H1 (cell line): ENCODE data around the gene ANXA7. TPM values are rescaled to one million over a fixed set of nuclear protein-coding genes. Genes with fewer than 3 reads are reported as not detected.

ENCODE experiments used
- CTCF ChIA-PET: fragments of 300-600 bp; sonication (Branson Sonifier 250); formaldehyde crosslinking; loops from one replicate; lab custom pipeline; 2021; ENCODE audit not compliant: partially characterized antibody; lab: Charles Lee
- POLR2A ChIA-PET: fragments of 300-600 bp; sonication (Branson Sonifier 250); formaldehyde crosslinking; loops from one replicate; lab custom pipeline; 2021; ENCODE audit warnings: inconsistent platforms; ENCODE audit not compliant: partially characterized antibody; lab: Charles Lee
- DNase-seq, 2 experiments: peaks; one replicate each; pipeline versions ENCODE4 v3.0.0 to v3.0.0-alpha.2; 2010 to 2022; ENCODE audit warnings: low spot score in 2 of 2, low read depth in 1 of 2, mixed read lengths in 1 of 2
- FAIRE-seq: peaks from 2 replicates; lab custom pipeline; 2011; peaks lifted over from hg19 to GRCh38; lab: Jason Lieb, UNC
- H2AFZ ChIP-seq: 2 replicates; pipeline ENCODE4 v1.8.1; 2012; ENCODE audit warnings: low read length, inconsistent platforms
- H2AK5ac ChIP-seq: 2 replicates; pipeline ENCODE4 v1.6.1; 2013; ENCODE audit warnings: low read depth, low read length
- H2BK120ac ChIP-seq: replicated peaks from 2 replicates; pipeline ENCODE3; 2013; ENCODE audit warnings: low read depth, low read length, inconsistent platforms
- H2BK12ac ChIP-seq: 2 replicates; pipeline ENCODE4 v1.6.1; 2013; ENCODE audit warnings: low read depth, low read length
- H2BK15ac ChIP-seq: 2 replicates; pipeline ENCODE4 v1.6.1; 2013; ENCODE audit warnings: low read length
- H2BK20ac ChIP-seq: 2 replicates; pipeline ENCODE4 v1.6.1; 2013; ENCODE audit warnings: low read length
- H2BK5ac ChIP-seq: 2 replicates; pipeline ENCODE4 v1.6.1; 2013; ENCODE audit warnings: low read depth, low read length
- H3K14ac ChIP-seq: 2 replicates; pipeline ENCODE4 v1.6.1; 2013; ENCODE audit warnings: inconsistent platforms; ENCODE audit not compliant: insufficient read length
- H3K18ac ChIP-seq: 2 replicates; pipeline ENCODE4 v1.6.1; 2013; ENCODE audit warnings: low read length; ENCODE audit errors: extremely low read depth
- H3K23ac ChIP-seq: 2 replicates; pipeline ENCODE4 v1.6.1; 2013; ENCODE audit warnings: inconsistent platforms; ENCODE audit not compliant: insufficient read length
- H3K23me2 ChIP-seq: 2 replicates; pipeline ENCODE4 v1.6.1; 2013; ENCODE audit warnings: low read depth, low read length
- H3K27ac ChIP-seq: 2 replicates; pipeline ENCODE4 v1.6.1; 2011; ENCODE audit warnings: low read depth, low read length, inconsistent platforms
- H3K27me3 ChIP-seq, 4 experiments: replicated peaks in 1 of 4; 1 replicate in 1 of 4; 2 replicates in 3 of 4; pipeline versions ENCODE4 v1.6.1 to v1.8.1; 2011 to 2013; ENCODE audit warnings: low read length in 3 of 4, mild to moderate bottlenecking in 3 of 4, inconsistent platforms in 2 of 4, mixed read lengths in 2 of 4, moderate library complexity in 1 of 4; ENCODE audit not compliant: control insufficient read depth in 3 of 4, insufficient read depth in 3 of 4; ENCODE audit errors: extremely low read depth in 1 of 4
- H3K36me3 ChIP-seq, 4 experiments: 2 replicates each; pipeline versions ENCODE4 v1.6.1 to v1.8.1; 2011 to 2013; ENCODE audit warnings: mild to moderate bottlenecking in 4 of 4, low read length in 3 of 4, moderate library complexity in 2 of 4, control low read depth in 1 of 4, inconsistent platforms in 1 of 4; ENCODE audit not compliant: insufficient read depth in 4 of 4, control insufficient read depth in 2 of 4
- H3K4ac ChIP-seq: replicated peaks from 2 replicates; pipeline ENCODE3; 2013; ENCODE audit warnings: low read length, low read depth, mixed read lengths, inconsistent platforms; ENCODE audit not compliant: insufficient read length
- H3K4me1 ChIP-seq, 4 experiments: replicated peaks in 1 of 4; 1 replicate in 1 of 4; 2 replicates in 3 of 4; pipeline versions ENCODE4 v1.6.1 to v1.8.1; 2011 to 2013; ENCODE audit warnings: low read length in 3 of 4, inconsistent platforms in 2 of 4, mixed read lengths in 1 of 4; ENCODE audit not compliant: insufficient read depth in 4 of 4, control insufficient read depth in 3 of 4
- H3K4me2 ChIP-seq, 2 experiments: 2 replicates each; pipeline versions ENCODE4 v1.6.1 to v1.8.1; 2011 to 2013; ENCODE audit warnings: low read depth in 2 of 2, low read length in 2 of 2, control low read depth in 1 of 2, inconsistent platforms in 1 of 2, mild to moderate bottlenecking in 1 of 2; ENCODE audit not compliant: insufficient read depth in 1 of 2
- H3K4me3 ChIP-seq, 4 experiments: fragments of 200-600, 300-600 bp in 1 of 4; sonication (generic), shearing (Covaris generic), sonication (Bioruptor Twin) in 1 of 4; 2 replicates each; pipeline versions ENCODE4 v1.5.1 to v1.8.1; 2011 to 2016; ENCODE audit warnings: low read length in 4 of 4, low read depth in 3 of 4, control low read depth in 2 of 4, inconsistent platforms in 2 of 4, mild to moderate bottlenecking in 2 of 4, mixed read lengths in 1 of 4, moderate library complexity in 1 of 4; ENCODE audit not compliant: insufficient read depth in 2 of 4; ENCODE audit errors: extremely low read depth in 1 of 4
- H3K56ac ChIP-seq: replicated peaks from 2 replicates; pipeline ENCODE3; 2013; ENCODE audit warnings: low read depth, mild to moderate bottlenecking, mixed read lengths, low read length, inconsistent platforms; ENCODE audit not compliant: insufficient read length
- H3K79me1 ChIP-seq: 2 replicates; pipeline ENCODE4 v1.6.1; 2013; ENCODE audit warnings: low read depth, low read length, control low read depth
- H3K79me2 ChIP-seq, 2 experiments: 2 replicates each; pipeline versions ENCODE4 v1.6.1 to v1.8.1; 2012 to 2013; ENCODE audit warnings: low read length in 2 of 2, mild to moderate bottlenecking in 2 of 2, inconsistent platforms in 1 of 2; ENCODE audit not compliant: insufficient read depth in 2 of 2, control insufficient read depth in 1 of 2
- H3K9ac ChIP-seq, 4 experiments: replicated peaks in 1 of 4; 1 replicate in 1 of 4; 2 replicates in 3 of 4; pipeline versions ENCODE4 v1.6.1 to v1.8.1; 2011 to 2013; ENCODE audit warnings: low read depth in 3 of 4, low read length in 3 of 4, control low read depth in 2 of 4, mild to moderate bottlenecking in 2 of 4, moderate library complexity in 2 of 4, inconsistent platforms in 1 of 4; ENCODE audit errors: extremely low read depth in 1 of 4
- H3K9me3 ChIP-seq, 2 experiments: 2 replicates each; pipeline versions ENCODE4 v1.6.1 to v1.8.1; 2012 to 2013; ENCODE audit warnings: mild to moderate bottlenecking in 2 of 2, moderate library complexity in 2 of 2, control low read depth in 1 of 2, inconsistent platforms in 1 of 2, low read depth in 1 of 2, low read length in 1 of 2, mixed read lengths in 1 of 2; ENCODE audit not compliant: insufficient read depth in 2 of 2
- H4K20me1 ChIP-seq, 2 experiments: replicated peaks in 1 of 2; 2 replicates each; pipeline versions ENCODE3 to v1.8.1; 2011 to 2013; ENCODE audit warnings: inconsistent platforms in 2 of 2, low read length in 2 of 2, mild to moderate bottlenecking in 1 of 2; ENCODE audit not compliant: insufficient read depth in 2 of 2, control insufficient read depth in 1 of 2
- H4K5ac ChIP-seq: 2 replicates; pipeline ENCODE4 v1.6.1; 2013; ENCODE audit warnings: low read length, low read depth, mixed read lengths, inconsistent platforms; ENCODE audit not compliant: insufficient read length
- H4K8ac ChIP-seq: 2 replicates; pipeline ENCODE4 v1.8.0; 2013; ENCODE audit warnings: mild to moderate bottlenecking, moderate library complexity, low read length, inconsistent platforms; ENCODE audit not compliant: insufficient read depth; ENCODE audit errors: extremely low read depth
- H4K91ac ChIP-seq: replicated peaks from 2 replicates; pipeline ENCODE3; 2013; ENCODE audit warnings: low read length, mixed read lengths, inconsistent platforms; ENCODE audit not compliant: insufficient read length
- BRCA1 ChIP-seq: IDR thresholded peaks from 2 replicates; pipeline ENCODE4 v1.6.1; 2012; ENCODE audit warnings: low read depth, low read length, improper control_type of control experiment
- CBX5 ChIP-seq: fragments of 300-800, 300-1000 bp; sonication (generic); IDR thresholded peaks from 2 replicates; pipeline ENCODE4 v1.7.1; 2016; ENCODE audit warnings: antibody characterized with exemption, low read length, low read depth
- CREB1 ChIP-seq: IDR thresholded peaks from 2 replicates; pipeline ENCODE4 v1.6.1; 2012; ENCODE audit warnings: inconsistent platforms
- EZH2 ChIP-seq: fragments of 200-600 bp; sonication (generic); IDR thresholded peaks from 2 replicates; pipeline ENCODE4 v1.7.1; 2012; ENCODE audit warnings: low read depth, mild to moderate bottlenecking, moderate library complexity, low read length, inconsistent platforms; ENCODE audit not compliant: severe bottlenecking
- FOSL1 ChIP-seq: IDR thresholded peaks from 2 replicates; pipeline ENCODE4 v1.6.1; 2011; ENCODE audit warnings: mild to moderate bottlenecking, low read depth, low read length, moderate library complexity; ENCODE audit not compliant: insufficient read depth
- JUN ChIP-seq: IDR thresholded peaks from 2 replicates; pipeline ENCODE4 v1.6.1; 2011; ENCODE audit warnings: low read depth, mild to moderate bottlenecking, improper control_type of control experiment, low read length
- POLR2A ChIP-seq, 2 experiments: IDR thresholded peaks; 1 replicate in 1 of 2; 2 replicates in 1 of 2; pipeline ENCODE4 v1.6.1; 2011; ENCODE audit warnings: low read depth in 2 of 2, low read length in 2 of 2, mild to moderate bottlenecking in 2 of 2; ENCODE audit errors: control extremely low read depth in 1 of 2
- POLR2AphosphoS5 ChIP-seq: IDR thresholded peaks from 2 replicates; pipeline ENCODE4 v1.6.1; 2011; ENCODE audit warnings: low read depth, low read length
- RXRA ChIP-seq: IDR thresholded peaks from 2 replicates; pipeline ENCODE4 v1.6.1; 2011; ENCODE audit warnings: low read depth, mild to moderate bottlenecking, low read length, moderate library complexity; ENCODE audit not compliant: insufficient read depth
- SIRT6 ChIP-seq: IDR thresholded peaks from one replicate; pipeline ENCODE4 v1.7.1; 2012; ENCODE audit warnings: low read length, inconsistent platforms
- SP2 ChIP-seq: IDR thresholded peaks from 2 replicates; pipeline ENCODE4 v1.6.1; 2012; ENCODE audit warnings: mild to moderate bottlenecking, low read length, inconsistent platforms
- TAF1 ChIP-seq: IDR thresholded peaks from 2 replicates; pipeline ENCODE4 v1.6.1; 2011; ENCODE audit warnings: mild to moderate bottlenecking, low read depth, low read length
- YY1 ChIP-seq: IDR thresholded peaks from 2 replicates; pipeline ENCODE4 v1.6.1; 2011; ENCODE audit warnings: low read depth, mild to moderate bottlenecking, low read length
- WGBS, 2 experiments: shearing (Covaris generic) in 1 of 2; methylation state at CpG; one replicate each; pipeline versions ENCODE4 v1.1.6 to v1.1.7; 2013 to 2015; ENCODE audit warnings: low lambda C conversion rate in 2 of 2, mixed read lengths in 2 of 2, inconsistent platforms in 1 of 2, low coverage in 1 of 2, missing lambda C conversion rate in 1 of 2; ENCODE audit not compliant: insufficient replicate concordance in 2 of 2, insufficient coverage in 1 of 2, insufficient read length in 1 of 2; ENCODE audit errors: extremely low coverage in 1 of 2, missing lambda C conversion rate in 1 of 2; 5-methylcytosine and 5-hydroxymethylcytosine counted together
- polyA plus RNA-seq, 7 experiments: library from polyadenylated mRNA; depleted of rRNA in 3 of 7; stranded (reverse) in 5 of 7; unstranded in 2 of 7; fragments of >200 nt in 5 of 7; fragments of 200-250 nt in 2 of 7; gene quantifications; 1 replicate in 5 of 7; 2 replicates in 1 of 7; 4 replicates in 1 of 7; pipeline versions ENCODE4 v1.2.1 to v1.2.3, GENCODE V29; 2011 to 2013; ENCODE audit warnings: missing spikeins in 2 of 7, mixed read lengths in 2 of 7
- total RNA-seq: library from RNA; stranded (reverse); fragmentation: NEBNext Ultra II Directional; extraction: Animal tissue kit (Norgen Biotek cat#: 25700); gene quantifications from 2 replicates; pipeline ENCODE4 v1.2.1, GENCODE V29; 2021
- TF ChIP-seq, protein P1 (sequence below): IDR thresholded peaks from 2 replicates; pipeline ENCODE4 v1.6.1; 2011; ENCODE audit warnings: low read depth, mild to moderate bottlenecking, low read length; ENCODE audit not compliant: insufficient read depth

ANXA7 gene
- total and polyA plus RNA-seq, 2 of the 8 experiments (the other 6 are each of a cell fraction or from before 2014, with no cell fraction given) = 37.1 to 63.6 TPM

DNA sequence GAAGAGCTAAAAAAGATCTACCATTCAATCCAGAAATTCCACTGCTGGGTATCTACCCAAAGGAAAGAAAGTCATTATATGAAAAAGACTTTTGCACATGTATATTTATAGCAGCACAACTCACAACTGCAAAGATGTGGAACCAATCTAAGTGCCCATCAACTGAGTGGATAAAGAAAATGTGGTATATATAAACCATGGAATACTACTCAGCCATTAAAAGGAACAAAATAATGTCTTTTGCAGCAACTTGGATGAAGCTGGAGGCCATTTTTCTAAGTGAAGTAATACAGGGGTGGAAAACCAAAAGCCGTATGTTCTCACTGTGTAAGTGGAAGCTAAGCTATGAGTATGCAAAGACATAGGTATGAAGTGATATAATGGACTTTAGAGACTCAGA is 3.0 kb downstream of the ANXA7 start:
- DNase-seq (no peak), FAIRE-seq (no peak)
- no peak overlapping the region for H3K27ac ChIP-seq
- no peak overlapping the region for H3K4me3 ChIP-seq
- no peak overlapping the region for H2AFZ ChIP-seq
- no peak overlapping the region for H4K8ac ChIP-seq
- H3K9me3 ChIP-seq = no peaks in the 10 kb centered on the region
- H3K36me3 ChIP-seq = no peaks in the 10 kb centered on the region; a peak in 1 of 8 replicates
- no peak overlapping the region for H2BK20ac ChIP-seq
- no peak overlapping the region for H3K14ac ChIP-seq
- no peak overlapping the region for H2BK15ac ChIP-seq
- POLR2A ChIA-PET = interaction anchor here (0.5 to 1.8 kb wide), 2 partner anchors 23 to 85 kb away, joined by 3 to 6 read pairs; partner anchors contain the start of genes MSS51 and PPP3CB
- peaks cover 0 to 4% of the 10 kb centered on the region in 2 experiments for H4K20me1 ChIP-seq
- H3K23ac ChIP-seq = no peak overlapping the region
- H2AK5ac ChIP-seq = no peak overlapping the region
- no peak overlapping the region for H2BK12ac ChIP-seq
- no peak overlapping the region for H3K4me2 ChIP-seq
- WGBS, 2 experiments = 85% methylated on average over 1 of the region's 1 CpG; no CpG with 5 or more reads in 1 of the 2 experiments
- H3K4me1 ChIP-seq = peaks cover 2 to 8% (median 4%) of the 10 kb centered on the region in 4 experiments; a peak in 5 of 7 replicates
- TF ChIP-seq POLR2A (IDR thresholded peaks at IDR 0.05; ENCODE audit: control extremely low read depth in 1 of 2, low read depth in 2 of 2, low read length in 2 of 2) (no peak), CBX5 (no peak), YY1 (no peak), EZH2 (no peak), RXRA (no peak), SIRT6 (no peak), SP2 (no peak), TAF1 (no peak), POLR2AphosphoS5 (no peak), BRCA1 (no peak), FOSL1 (no peak), JUN (no peak), CREB1 (no peak)
- TF ChIP-seq, protein P1, sequence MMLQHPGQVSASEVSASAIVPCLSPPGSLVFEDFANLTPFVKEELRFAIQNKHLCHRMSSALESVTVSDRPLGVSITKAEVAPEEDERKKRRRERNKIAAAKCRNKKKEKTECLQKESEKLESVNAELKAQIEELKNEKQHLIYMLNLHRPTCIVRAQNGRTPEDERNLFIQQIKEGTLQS = no peak
- H2BK120ac ChIP-seq = no peak overlapping the region
- no peak overlapping the region for H3K9ac ChIP-seq
- peaks cover 3 to 66% of the 10 kb centered on the region in 2 experiments; a peak in 3 of 4 replicates for H3K79me2 ChIP-seq
- peaks cover 6% of the 10 kb centered on the region for H3K79me1 ChIP-seq
- H3K27me3 ChIP-seq = no peaks in the 10 kb centered on the region
- H3K56ac ChIP-seq = no peak overlapping the region
- H3K18ac ChIP-seq = no peak overlapping the region
- no peak overlapping the region for H4K91ac ChIP-seq
- CTCF ChIA-PET = interaction anchor here (0.6 to 1.9 kb wide), 3 partner anchors 13 to 769 kb away, joined by 3 to 5 read pairs (median 3); no protein-coding TSS in a partner anchor
- peaks cover 7% of the 10 kb centered on the region for H3K23me2 ChIP-seq
- H2BK5ac ChIP-seq = no peak overlapping the region
- no peak overlapping the region for H3K4ac ChIP-seq
- H4K5ac ChIP-seq = no peak overlapping the region
